Neural crest cell (in vitro differentiated cells): ENCODE measurements around the gene CRHR2. TPM values are rescaled to one million over a fixed set of nuclear protein-coding genes. Genes with fewer than 3 reads are reported as not detected.

Source experiments
- DNase-seq: peaks from one replicate; pipeline ENCODE4 v3.0.0; 2021; ENCODE audit warnings: low read depth, mixed read lengths, low spot score
- H3K27ac Mint-ChIP-seq: one replicate; pipeline ENCODE4 v1.8.0; 2021; ENCODE audit warnings: mild to moderate bottlenecking, mixed read lengths; ENCODE audit not compliant: unreplicated experiment
- H3K27me3 Mint-ChIP-seq: 2 replicates; pipeline ENCODE4 v1.8.0; 2021; ENCODE audit warnings: low read depth, mild to moderate bottlenecking, mixed read lengths
- H3K36me3 Mint-ChIP-seq: 2 replicates; pipeline ENCODE4 v1.8.0; 2021; ENCODE audit warnings: low read depth, mild to moderate bottlenecking, mixed read lengths
- H3K4me1 Mint-ChIP-seq: 2 replicates; pipeline ENCODE4 v1.8.0; 2021; ENCODE audit warnings: mixed read lengths
- H3K4me3 Mint-ChIP-seq: one replicate; pipeline ENCODE4 v1.8.0; 2021; ENCODE audit warnings: mild to moderate bottlenecking, mixed read lengths
- H3K9me3 Mint-ChIP-seq: 2 replicates; pipeline ENCODE4 v1.8.0; 2021; ENCODE audit warnings: mixed read lengths
- CTCF ChIP-seq: fragments of 200-600 bp; sonication (generic); conservative IDR thresholded peaks from 2 replicates; pipeline ENCODE4 v1.5.0; 2021; ENCODE audit warnings: antibody characterized with exemption, mild to moderate bottlenecking
- total RNA-seq: library from RNA; stranded (reverse); gene quantifications from 2 replicates; pipeline ENCODE4 v1.2.1, GENCODE V29; 2021

CRHR2 gene
- total RNA-seq, 1 donor from 2014 or later, result not detected

DNA sequence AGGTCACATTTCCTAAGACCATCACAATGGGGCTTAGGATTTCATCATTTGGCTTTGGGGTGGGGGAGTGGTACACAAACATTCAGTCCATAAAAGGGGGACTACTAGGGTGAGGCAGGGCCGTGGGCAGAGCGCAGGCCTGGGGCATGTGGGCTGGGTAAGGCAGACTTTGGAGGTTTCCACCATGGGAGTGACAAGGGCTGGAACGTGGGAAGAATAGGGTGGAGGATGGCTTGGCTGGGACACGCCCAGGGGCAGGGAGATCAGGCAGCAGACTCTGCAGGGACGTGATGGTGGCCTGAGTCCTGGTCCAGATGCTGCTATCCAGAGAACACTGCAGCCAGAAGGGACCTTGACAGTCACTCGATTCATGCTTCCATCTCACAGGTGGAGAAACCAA, 24.7 kb upstream of the CRHR2 start:
- H3K4me3 Mint-ChIP-seq, result no peak overlapping the region
- no peak overlapping the region for H3K27ac Mint-ChIP-seq
- H3K27me3 Mint-ChIP-seq, result peaks cover 6% of the 10 kb centered on the region
- H3K36me3 Mint-ChIP-seq, result no peaks in the 10 kb centered on the region
- H3K4me1 Mint-ChIP-seq, result peaks cover 3% of the 10 kb centered on the region
- no peak for DNase-seq
- no peaks in the 10 kb centered on the region for H3K9me3 Mint-ChIP-seq
- no peak for TF ChIP-seq CTCF

- Mint-ChIP-seq H3K36me3 (no peaks in the 10 kb centered on the region), H3K4me1 (peaks cover 3% of the 10 kb centered on the region), H3K27ac (no peak overlapping the region), H3K9me3 (no peaks in the 10 kb centered on the region), H3K4me3 (no peak overlapping the region), H3K27me3 (peaks cover 11% of the 10 kb centered on the region)
- DNase-seq, result no peak
- no peak for TF ChIP-seq CTCF
Measured at GRCh38 chr7:30706316-30706715, 24.1 kb upstream of the CRHR2 start.

- Mint-ChIP-seq H3K36me3 (no peaks in the 10 kb centered on the region), H3K27me3 (peaks cover 16% of the 10 kb centered on the region), H3K4me3 (no peak overlapping the region), H3K9me3 (no peaks in the 10 kb centered on the region), H3K4me1 (peaks cover 3% of the 10 kb centered on the region), H3K27ac (no peak overlapping the region)
- no peak for TF ChIP-seq CTCF
- DNase-seq, result no peak
Measured at GRCh38 chr7:30705596-30705995, 23.3 kb upstream of the CRHR2 start.

DNA sequence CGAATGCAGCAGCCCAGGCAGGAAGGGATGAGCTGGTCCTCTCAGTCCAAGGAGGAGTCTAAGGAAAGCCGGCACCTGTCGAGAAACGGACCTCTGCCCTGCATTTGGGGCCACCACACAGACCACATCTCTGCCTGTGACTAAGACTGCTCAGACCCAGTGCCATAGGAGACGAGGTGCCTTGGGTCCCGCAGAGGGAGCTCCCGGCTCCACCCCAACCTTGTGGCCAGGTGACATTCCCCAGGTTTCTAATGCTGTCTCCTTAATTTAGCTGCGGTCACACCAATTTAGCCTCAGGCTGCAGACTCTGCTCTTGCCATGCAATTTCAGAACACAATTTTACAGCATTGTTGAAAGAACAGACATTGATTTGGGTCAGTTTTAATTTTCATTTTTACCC, 22.8 kb upstream of the CRHR2 start:
- Mint-ChIP-seq H3K4me3 (no peak overlapping the region), H3K27ac (no peak overlapping the region), H3K4me1 (peaks cover 3% of the 10 kb centered on the region), H3K9me3 (no peaks in the 10 kb centered on the region), H3K36me3 (no peaks in the 10 kb centered on the region), H3K27me3 (peaks cover 18% of the 10 kb centered on the region)
- TF ChIP-seq CTCF, result no peak
- no peak for DNase-seq

- Mint-ChIP-seq H3K9me3 (no peaks in the 10 kb centered on the region), H3K27me3 (peaks cover 18% of the 10 kb centered on the region), H3K27ac (no peak overlapping the region), H3K36me3 (no peaks in the 10 kb centered on the region), H3K4me3 (no peak overlapping the region), H3K4me1 (peaks cover 3% of the 10 kb centered on the region)
- no peak for TF ChIP-seq CTCF
- no peak for DNase-seq
Measured at GRCh38 chr7:30703756-30704155, 21.5 kb upstream of the CRHR2 start.

DNA sequence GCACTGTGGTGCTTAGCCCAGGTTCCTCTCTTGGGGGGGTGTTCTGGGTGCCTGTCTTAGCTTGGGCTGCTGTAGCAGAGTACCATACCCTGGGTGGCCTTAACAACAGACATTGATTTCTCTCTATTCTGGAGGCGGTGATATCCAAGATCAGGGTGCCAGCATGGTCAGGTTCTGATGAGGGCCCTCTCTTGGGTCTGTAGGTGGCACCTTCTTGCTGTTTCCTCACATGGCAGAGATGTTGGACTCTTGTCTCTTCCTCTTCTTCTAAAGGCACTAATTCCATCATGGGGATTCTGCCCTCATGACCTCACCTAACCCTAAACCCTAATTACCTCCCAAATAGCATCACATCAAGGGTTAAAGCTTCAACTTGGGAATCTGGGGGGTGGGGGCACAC, 19.9 kb upstream of the CRHR2 start:
- Mint-ChIP-seq H3K9me3 (no peaks in the 10 kb centered on the region), H3K36me3 (no peaks in the 10 kb centered on the region), H3K4me3 (no peak overlapping the region)

More for the DNA sequence above, 19.9 kb upstream of the CRHR2 start:
- no peak for TF ChIP-seq CTCF
- peaks cover 3% of the 10 kb centered on the region for H3K4me1 Mint-ChIP-seq
- H3K27me3 Mint-ChIP-seq, result peaks cover 18% of the 10 kb centered on the region
- DNase-seq, result no peak
- no peak overlapping the region for H3K27ac Mint-ChIP-seq
